Measurements from ENCODE around the gene SMIM21.

SMIM21 gene

GRCh38 chr18:75454022-75454795 lies 26.7 kb upstream of the SMIM21 start:
- no peak for ATAC-seq
- TF ChIP-seq GLIS3 (CRISPR knock-in tag; IDR thresholded peaks at IDR 0.05): no peak
- no peak for TF ChIP-seq CSDC2 (CRISPR knock-in tag; IDR thresholded peaks at IDR 0.05)
- TF ChIP-seq OSR1 (CRISPR knock-in tag; IDR thresholded peaks at IDR 0.05): no peak
- no peak for TF ChIP-seq CSRNP3 (CRISPR knock-in tag; IDR thresholded peaks at IDR 0.05)
- TF ChIP-seq ISL1 (CRISPR knock-in tag; IDR thresholded peaks at IDR 0.05): no peak
- no peak for TF ChIP-seq BACH2 (CRISPR knock-in tag; IDR thresholded peaks at IDR 0.05; ENCODE audit: borderline replicate concordance)
- no peak for TF ChIP-seq CREB5 (CRISPR knock-in tag; IDR thresholded peaks at IDR 0.05; ENCODE audit: low read depth)
- no peak for TF ChIP-seq ZNF70 (CRISPR knock-in tag; IDR thresholded peaks at IDR 0.05)
- TF ChIP-seq RARB (CRISPR knock-in tag; IDR thresholded peaks at IDR 0.05): no peak
- TF ChIP-seq ESRRG (CRISPR knock-in tag; IDR thresholded peaks at IDR 0.05): no peak
- TF ChIP-seq ZNF8 (CRISPR knock-in tag; IDR thresholded peaks at IDR 0.05): no peak
- no peak for TF ChIP-seq TSHZ2 (CRISPR knock-in tag; IDR thresholded peaks at IDR 0.05)
- TF ChIP-seq ZFP30 (CRISPR knock-in tag; IDR thresholded peaks at IDR 0.05): no peak
- no peak for TF ChIP-seq ZNF565 (CRISPR knock-in tag; conservative IDR thresholded peaks at IDR 0.05; ENCODE audit: low read depth)
- no peak for TF ChIP-seq PPARA (CRISPR knock-in tag; IDR thresholded peaks at IDR 0.05; ENCODE audit: borderline replicate concordance)
- no peak for TF ChIP-seq TCF4 (CRISPR knock-in tag; IDR thresholded peaks at IDR 0.05; ENCODE audit: borderline replicate concordance)
- no peak for TF ChIP-seq ARNTL (CRISPR knock-in tag; IDR thresholded peaks at IDR 0.05; ENCODE audit: borderline replicate concordance, low read depth)
- TF ChIP-seq ZC3H10 (CRISPR knock-in tag; IDR thresholded peaks at IDR 0.05): no peak

- TF ChIP-seq ZFP30 (CRISPR knock-in tag; IDR thresholded peaks at IDR 0.05): no peak
- no peak for TF ChIP-seq SNAI2 (CRISPR knock-in tag; IDR thresholded peaks at IDR 0.05)
- TF ChIP-seq ESRRG (CRISPR knock-in tag; IDR thresholded peaks at IDR 0.05): no peak
- no peak for TF ChIP-seq ARNTL (CRISPR knock-in tag; IDR thresholded peaks at IDR 0.05; ENCODE audit: borderline replicate concordance, low read depth)
- TF ChIP-seq POU6F1 (CRISPR knock-in tag; IDR thresholded peaks at IDR 0.05; ENCODE audit: borderline replicate concordance, low read depth): no peak
- no peak for TF ChIP-seq TOX (CRISPR knock-in tag; IDR thresholded peaks at IDR 0.05; ENCODE audit: borderline replicate concordance)
- TF ChIP-seq ISL1 (CRISPR knock-in tag; IDR thresholded peaks at IDR 0.05): no peak
- TF ChIP-seq ZNF70 (CRISPR knock-in tag; IDR thresholded peaks at IDR 0.05): no peak
- ATAC-seq: no peak
Observed at GRCh38 chr18:75450906-75451305, 23.4 kb upstream of the SMIM21 start.

- ATAC-seq: no peak
- TF ChIP-seq POU6F1 (CRISPR knock-in tag; IDR thresholded peaks at IDR 0.05; ENCODE audit: borderline replicate concordance, low read depth) (no peak), SNAI2 (CRISPR knock-in tag; IDR thresholded peaks at IDR 0.05) (no peak), ZNF8 (CRISPR knock-in tag; IDR thresholded peaks at IDR 0.05) (no peak), CSDC2 (CRISPR knock-in tag; IDR thresholded peaks at IDR 0.05) (no peak), BACH2 (CRISPR knock-in tag; IDR thresholded peaks at IDR 0.05; ENCODE audit: borderline replicate concordance) (no peak), OSR1 (CRISPR knock-in tag; IDR thresholded peaks at IDR 0.05) (no peak), TSHZ2 (CRISPR knock-in tag; IDR thresholded peaks at IDR 0.05) (no peak), PATZ1 (CRISPR knock-in tag; IDR thresholded peaks at IDR 0.05; ENCODE audit: borderline replicate concordance) (no peak), ARNTL (CRISPR knock-in tag; IDR thresholded peaks at IDR 0.05; ENCODE audit: borderline replicate concordance, low read depth) (no peak), GLIS3 (CRISPR knock-in tag; IDR thresholded peaks at IDR 0.05) (no peak), ESRRG (CRISPR knock-in tag; IDR thresholded peaks at IDR 0.05) (no peak), ZC3H10 (CRISPR knock-in tag; IDR thresholded peaks at IDR 0.05) (no peak), ZFP3 (CRISPR knock-in tag; IDR thresholded peaks at IDR 0.05) (no peak)
Observed at GRCh38 chr18:75441896-75442295, 14.4 kb upstream of the SMIM21 start.
